DOHH2 (cell line): ENCODE measurements around the gene GPATCH2.

Experiments used
- EZH2phosphoT487 ChIP-seq: fragments of 200-600 bp; sonication (generic); IDR thresholded peaks from 2 replicates; pipeline ENCODE4 v1.6.1; 2017; ENCODE audit warnings: borderline replicate concordance, mild to moderate bottlenecking, antibody characterized with exemption, low read length, moderate library complexity, mixed read lengths
- TF ChIP-seq, protein P1 (sequence below): fragments of 200-600 bp; sonication (generic); IDR thresholded peaks from one replicate; pipeline ENCODE4 v1.5.1; 2014; ENCODE audit warnings: antibody characterized with exemption, mild to moderate bottlenecking, low read depth, low read length; ENCODE audit not compliant: poor library complexity, severe bottlenecking

- TF ChIP-seq, protein P1, sequence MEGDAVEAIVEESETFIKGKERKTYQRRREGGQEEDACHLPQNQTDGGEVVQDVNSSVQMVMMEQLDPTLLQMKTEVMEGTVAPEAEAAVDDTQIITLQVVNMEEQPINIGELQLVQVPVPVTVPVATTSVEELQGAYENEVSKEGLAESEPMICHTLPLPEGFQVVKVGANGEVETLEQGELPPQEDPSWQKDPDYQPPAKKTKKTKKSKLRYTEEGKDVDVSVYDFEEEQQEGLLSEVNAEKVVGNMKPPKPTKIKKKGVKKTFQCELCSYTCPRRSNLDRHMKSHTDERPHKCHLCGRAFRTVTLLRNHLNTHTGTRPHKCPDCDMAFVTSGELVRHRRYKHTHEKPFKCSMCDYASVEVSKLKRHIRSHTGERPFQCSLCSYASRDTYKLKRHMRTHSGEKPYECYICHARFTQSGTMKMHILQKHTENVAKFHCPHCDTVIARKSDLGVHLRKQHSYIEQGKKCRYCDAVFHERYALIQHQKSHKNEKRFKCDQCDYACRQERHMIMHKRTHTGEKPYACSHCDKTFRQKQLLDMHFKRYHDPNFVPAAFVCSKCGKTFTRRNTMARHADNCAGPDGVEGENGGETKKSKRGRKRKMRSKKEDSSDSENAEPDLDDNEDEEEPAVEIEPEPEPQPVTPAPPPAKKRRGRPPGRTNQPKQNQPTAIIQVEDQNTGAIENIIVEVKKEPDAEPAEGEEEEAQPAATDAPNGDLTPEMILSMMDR: no peak
- no peak for TF ChIP-seq EZH2phosphoT487
Observed at GRCh38 chr1:217561446-217561845, 69.4 kb downstream of the GPATCH2 start.
